Activated CD8-positive, alpha-beta memory T cell treated with anti-CD3 and anti-CD28 coated beads for 48 hours (primary cell): ENCODE results near the gene WDR27.

ENCODE experiments used
- DNase-seq, 3 experiments: peaks; one replicate each; pipeline ENCODE4 v3.0.0-alpha.2; 2020; ENCODE audit warnings: low read depth in 2 of 3, low spot score in 2 of 3

The WDR27 gene

GRCh38 chr6:169416249-169416648, 285.6 kb downstream of the WDR27 start:
- DNase-seq, result no peak

- DNase-seq, result no peak
These were observed 286.6 kb downstream of the WDR27 start for GRCh38 chr6:169415179-169415578.

DNA sequence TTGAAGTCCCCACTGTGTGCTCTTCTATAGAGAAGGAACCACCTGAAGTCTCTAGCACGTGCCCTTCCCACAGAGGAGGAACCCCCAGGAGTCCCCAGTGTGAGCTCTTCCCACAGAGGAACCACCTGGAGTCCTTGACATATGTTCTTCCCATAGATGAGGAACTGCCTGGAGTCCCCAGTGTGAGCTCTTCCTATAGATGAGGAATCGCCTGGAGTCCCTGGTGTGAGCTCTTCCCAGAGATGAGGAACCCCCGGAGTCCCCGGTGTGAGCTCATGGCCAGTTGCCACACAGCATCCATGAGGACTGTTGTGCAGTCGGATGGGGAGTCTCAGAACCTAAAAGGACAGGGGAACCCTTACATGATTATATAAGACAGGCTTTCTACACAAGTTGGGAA, 290.1 kb downstream of the WDR27 start:
- no peak for DNase-seq

- DNase-seq, result no peak
These were observed 290.5 kb downstream of the WDR27 start for GRCh38 chr6:169411296-169411695.

DNA sequence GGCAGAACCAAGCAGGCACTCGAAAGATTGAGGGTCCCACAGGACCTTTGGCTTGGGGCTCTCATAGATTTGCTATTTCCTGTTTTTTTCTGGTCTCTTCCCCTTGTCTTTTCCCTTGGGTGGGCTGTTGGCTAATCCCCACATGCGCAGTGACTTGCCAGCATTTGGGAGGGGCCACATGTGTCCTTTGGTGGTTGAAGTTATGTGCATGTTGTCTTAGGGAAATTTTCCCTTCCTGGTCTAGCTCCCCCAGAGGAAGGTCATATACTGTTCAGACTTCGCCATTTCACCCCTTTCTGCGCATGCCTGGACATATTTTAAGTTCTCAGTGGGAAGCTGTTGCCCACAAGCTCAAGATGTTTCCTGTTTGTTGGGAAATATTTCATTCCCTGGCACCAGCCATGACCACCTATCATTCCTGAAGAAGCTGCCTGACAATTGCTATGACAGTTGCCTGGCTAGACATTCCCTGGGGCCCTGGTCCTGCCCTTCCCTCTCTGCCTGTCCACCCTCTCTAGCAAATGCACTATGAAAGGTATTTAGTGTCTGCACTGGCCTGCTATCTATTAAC, 292.0 kb downstream of the WDR27 start:
- DNase-seq, result no peak

GRCh38 chr6:169407325-169407724, 294.5 kb downstream of the WDR27 start:
- DNase-seq, result no peak
